ENCODE data around the gene TEX36.

GRCh38 chr10:125692196-125692595 lies 9.2 kb upstream of the TEX36 start:
- TF ChIP-seq CTCF (conservative IDR thresholded peaks at IDR 0.05; ENCODE audit: low read depth, low read length) (no peak), EZH2 (IDR thresholded peaks at IDR 0.05; ENCODE audit: borderline replicate concordance, low read depth, low read length, poor library complexity, severe bottlenecking) (no peak)
